Bronchial epithelial cell (primary cell): ENCODE measurements around the gene KRTAP9-6. TPM values are rescaled to one million over a fixed set of nuclear protein-coding genes. Genes with fewer than 3 reads are reported as not detected.
"Not testable (repeated sequence)": the region's sequence is repeated elsewhere in the genome, so short reads cannot be mapped to it uniquely, and the experiment has no call there.

ENCODE experiments used
- DNase-seq: peaks from one replicate; pipeline ENCODE4 v3.0.0-alpha.2; 2010; ENCODE audit warnings: low read depth
- FAIRE-seq: peaks from 2 replicates; lab custom pipeline; 2011; peaks lifted over from hg19 to GRCh38; lab: Jason Lieb, UNC
- H3K27me3 ChIP-seq: 2 replicates; pipeline ENCODE4 v1.5.1; 2011; ENCODE audit warnings: low read length; ENCODE audit not compliant: control insufficient read depth, insufficient read depth
- H3K36me3 ChIP-seq: 2 replicates; pipeline ENCODE4 v1.5.1; 2011; ENCODE audit warnings: low read length; ENCODE audit not compliant: control insufficient read depth, insufficient read depth
- H3K4me3 ChIP-seq: 2 replicates; pipeline ENCODE4 v1.5.1; 2011; ENCODE audit warnings: mild to moderate bottlenecking, low read depth, low read length, control low read depth
- total RNA-seq: library from RNA; depleted of rRNA; stranded (reverse); fragments of >200 nt; gene quantifications from 2 replicates; pipeline ENCODE4 v1.2.1, GENCODE V29; 2014
- TF ChIP-seq, protein P1 (sequence below): IDR thresholded peaks from 2 replicates; pipeline ENCODE4 v1.5.1; 2011; ENCODE audit warnings: mild to moderate bottlenecking, moderate library complexity, low read length, control low read depth, inconsistent platforms; ENCODE audit not compliant: insufficient read depth, severe bottlenecking

Gene KRTAP9-6, protein sequence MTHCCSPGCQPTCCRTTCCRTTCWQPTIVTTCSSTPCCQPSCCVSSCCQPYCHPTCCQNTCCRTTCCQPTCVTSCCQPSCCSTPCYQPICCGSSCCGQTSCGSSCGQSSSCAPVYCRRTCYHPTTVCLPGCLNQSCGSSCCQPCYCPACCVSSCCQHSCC
- total RNA-seq: not detected in 2 replicates

DNA sequence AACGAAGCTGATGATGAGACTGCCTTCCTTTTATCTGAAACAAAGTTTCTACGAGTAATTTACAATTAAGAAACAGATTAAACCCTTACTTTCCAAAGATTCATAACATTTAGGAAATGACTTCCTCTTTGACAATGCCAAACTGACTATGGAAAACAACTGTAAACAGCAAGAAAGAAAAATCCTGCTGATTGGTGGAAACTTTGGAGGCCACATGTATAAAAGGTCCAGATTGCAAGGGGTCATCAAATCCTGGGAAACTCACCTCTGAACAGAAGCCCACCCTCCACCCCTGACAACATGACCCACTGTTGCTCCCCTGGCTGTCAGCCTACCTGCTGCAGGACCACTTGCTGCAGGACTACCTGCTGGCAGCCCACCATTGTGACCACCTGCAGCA, at the start of gene KRTAP9-6:
Gene KRTAP9-6 (plus strand): TSS at position 301 of the 400 bp plus-strand sequence. CDS start 0 bp downstream, at position 301.
- Histone ChIP-seq H3K4me3 (no peak within 1 kb of the TSS), H3K36me3 (no peaks in the 10 kb centered on the region), H3K27me3 (peaks cover 3% of the 10 kb centered on the region)
- DNase-seq: no peak
- TF ChIP-seq, protein P1, sequence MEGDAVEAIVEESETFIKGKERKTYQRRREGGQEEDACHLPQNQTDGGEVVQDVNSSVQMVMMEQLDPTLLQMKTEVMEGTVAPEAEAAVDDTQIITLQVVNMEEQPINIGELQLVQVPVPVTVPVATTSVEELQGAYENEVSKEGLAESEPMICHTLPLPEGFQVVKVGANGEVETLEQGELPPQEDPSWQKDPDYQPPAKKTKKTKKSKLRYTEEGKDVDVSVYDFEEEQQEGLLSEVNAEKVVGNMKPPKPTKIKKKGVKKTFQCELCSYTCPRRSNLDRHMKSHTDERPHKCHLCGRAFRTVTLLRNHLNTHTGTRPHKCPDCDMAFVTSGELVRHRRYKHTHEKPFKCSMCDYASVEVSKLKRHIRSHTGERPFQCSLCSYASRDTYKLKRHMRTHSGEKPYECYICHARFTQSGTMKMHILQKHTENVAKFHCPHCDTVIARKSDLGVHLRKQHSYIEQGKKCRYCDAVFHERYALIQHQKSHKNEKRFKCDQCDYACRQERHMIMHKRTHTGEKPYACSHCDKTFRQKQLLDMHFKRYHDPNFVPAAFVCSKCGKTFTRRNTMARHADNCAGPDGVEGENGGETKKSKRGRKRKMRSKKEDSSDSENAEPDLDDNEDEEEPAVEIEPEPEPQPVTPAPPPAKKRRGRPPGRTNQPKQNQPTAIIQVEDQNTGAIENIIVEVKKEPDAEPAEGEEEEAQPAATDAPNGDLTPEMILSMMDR: no peak
- FAIRE-seq: no peak

DNA sequence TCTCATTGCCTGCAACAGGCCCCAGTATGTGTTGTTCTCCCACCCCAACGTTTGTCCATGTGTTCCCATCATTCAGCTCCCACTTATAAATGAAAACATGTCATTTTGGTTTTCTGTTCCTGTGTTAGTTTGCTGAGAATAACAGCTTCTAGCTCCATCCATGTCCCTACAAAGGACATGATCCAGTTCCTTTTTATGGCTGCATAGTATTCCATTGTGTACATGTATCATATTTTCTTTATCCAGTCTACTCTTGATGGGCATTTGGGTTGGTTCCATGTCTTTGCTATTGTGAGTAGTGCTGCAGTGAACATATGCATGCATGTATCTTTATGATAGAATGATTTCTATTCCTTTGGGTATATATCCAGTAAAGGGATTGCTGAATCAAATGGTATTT, 49.5 kb upstream of the KRTAP9-6 start:
- FAIRE-seq: no peak

DNA sequence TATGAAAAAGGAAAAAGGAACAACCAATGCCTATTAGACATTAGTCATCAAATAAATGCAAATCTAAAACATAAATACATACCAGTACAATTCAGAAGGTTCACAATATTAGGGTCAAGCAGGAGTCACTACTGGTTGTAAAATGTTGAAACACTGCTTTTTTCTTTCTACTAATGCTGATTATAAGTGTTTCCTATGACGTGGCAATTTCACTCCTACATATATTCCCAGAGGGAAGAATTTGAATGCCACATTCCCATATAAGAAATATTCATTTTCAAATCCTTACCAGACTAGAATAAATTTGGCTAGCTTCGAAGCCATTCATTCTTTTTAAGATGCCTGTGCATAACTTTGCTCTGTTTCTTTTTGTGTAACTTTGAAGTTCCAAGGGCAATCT, 41.4 kb upstream of the KRTAP9-6 start:
- no peak for FAIRE-seq

More for the DNA sequence above, 49.5 kb upstream of the KRTAP9-6 start:
- H3K36me3 ChIP-seq: no peaks in the 10 kb centered on the region
- TF ChIP-seq, protein P1: no peak
- no peak overlapping the region for H3K4me3 ChIP-seq
- H3K27me3 ChIP-seq: peaks cover 3% of the 10 kb centered on the region
- no peak for DNase-seq

DNA sequence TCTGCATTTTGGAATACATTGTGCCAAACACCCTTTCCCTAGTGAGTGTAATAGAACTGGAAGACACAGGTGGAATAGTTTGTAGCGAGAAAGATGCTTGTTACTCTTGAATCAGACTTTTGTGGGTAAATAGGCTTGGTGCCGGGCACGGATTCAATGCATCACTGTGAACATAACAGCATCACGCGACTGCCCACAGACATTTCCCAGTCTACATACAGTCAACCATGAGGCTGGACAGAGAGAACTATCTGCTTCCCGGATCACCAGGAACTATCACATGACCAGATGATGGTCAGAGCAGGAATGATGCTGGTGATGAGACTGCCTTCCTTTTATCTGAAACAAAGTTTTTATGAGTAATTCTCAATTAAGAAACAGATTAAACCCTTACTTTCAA, 39.1 kb upstream of the KRTAP9-6 start:
- FAIRE-seq: no peak
- Histone ChIP-seq H3K36me3 (no peaks in the 10 kb centered on the region), H3K27me3 (no peaks in the 10 kb centered on the region), H3K4me3 (no peak overlapping the region)
- DNase-seq: no peak
- TF ChIP-seq, protein P1: no peak

More for the DNA sequence above, 41.4 kb upstream of the KRTAP9-6 start:
- H3K4me3 ChIP-seq: no peak overlapping the region
- no peak for DNase-seq
- no peaks in the 10 kb centered on the region for H3K36me3 ChIP-seq
- no peaks in the 10 kb centered on the region for H3K27me3 ChIP-seq
- TF ChIP-seq, protein P1: no peak

DNA sequence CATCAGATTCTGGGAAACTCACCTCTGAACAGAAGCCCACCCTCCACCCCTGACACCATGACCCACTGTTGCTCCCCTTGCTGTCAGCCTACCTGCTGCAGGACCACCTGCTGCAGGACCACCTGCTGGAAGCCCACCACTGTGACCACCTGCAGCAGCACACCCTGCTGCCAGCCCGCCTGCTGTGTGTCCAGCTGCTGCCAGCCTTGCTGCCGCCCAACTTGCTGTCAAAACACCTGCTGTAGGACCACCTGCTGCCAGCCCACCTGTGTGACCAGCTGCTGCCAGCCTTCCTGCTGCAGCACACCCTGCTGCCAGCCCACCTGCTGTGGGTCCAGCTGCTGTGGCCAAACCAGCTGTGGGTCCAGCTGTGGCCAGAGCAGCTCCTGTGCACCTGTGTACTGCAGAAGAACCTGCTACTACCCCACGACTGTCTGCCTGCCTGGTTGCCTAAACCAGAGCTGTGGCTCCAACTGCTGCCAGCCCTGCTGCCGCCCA, 38.5 kb upstream of the KRTAP9-6 start, which contains the start of gene KRTAP9-2:
Gene KRTAP9-2 (plus strand): TSS at position 51 of the 498 bp plus-strand sequence. CDS start 7 bp downstream, at position 58.
- H3K36me3 ChIP-seq, DNase-seq, H3K4me3 ChIP-seq, FAIRE-seq, H3K27me3 ChIP-seq: not testable (repeated sequence)

DNA sequence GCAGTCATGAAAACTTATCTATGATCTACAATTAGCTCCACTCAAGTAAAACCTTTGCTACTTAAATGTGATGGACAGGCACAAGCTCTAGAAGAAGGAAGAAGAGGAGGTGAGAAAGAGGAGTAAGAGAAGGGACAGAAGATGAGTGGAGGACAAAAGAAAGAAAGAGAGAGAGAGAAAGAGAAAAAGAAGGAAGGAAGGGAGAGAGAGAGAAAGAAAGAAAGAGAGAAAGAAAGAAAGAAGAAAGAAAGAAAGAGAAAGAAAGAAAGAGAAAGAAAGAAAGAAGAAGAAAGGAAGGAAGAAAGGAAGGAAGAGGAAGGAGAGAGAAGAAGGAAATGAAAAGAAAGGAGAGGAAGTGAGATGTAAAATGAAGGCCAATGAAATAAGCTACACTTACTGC, 35.1 kb upstream of the KRTAP9-6 start:
- DNase-seq: no peak
- FAIRE-seq: no peak
- H3K4me3 ChIP-seq: no peak overlapping the region
- TF ChIP-seq, protein P1: no peak
- H3K27me3 ChIP-seq: peaks cover 2% of the 10 kb centered on the region
- no peaks in the 10 kb centered on the region for H3K36me3 ChIP-seq
